H1 (cell line): ENCODE measurements around the gene SERPINB1. TPM values are rescaled to one million over a fixed set of nuclear protein-coding genes. Genes with fewer than 3 reads are reported as not detected.
A peak's percentile ranks its signal among the peaks of the same experiment; 100 is the strongest.

Source experiments
- CTCF ChIA-PET: fragments of 300-600 bp; sonication (Branson Sonifier 250); formaldehyde crosslinking; loops from one replicate; lab custom pipeline; 2021; ENCODE audit not compliant: partially characterized antibody; lab: Charles Lee
- POLR2A ChIA-PET: fragments of 300-600 bp; sonication (Branson Sonifier 250); formaldehyde crosslinking; loops from one replicate; lab custom pipeline; 2021; ENCODE audit warnings: inconsistent platforms; ENCODE audit not compliant: partially characterized antibody; lab: Charles Lee
- DNase-seq, 2 experiments: peaks; one replicate each; pipeline versions ENCODE4 v3.0.0 to v3.0.0-alpha.2; 2010 to 2022; ENCODE audit warnings: low spot score in 2 of 2, low read depth in 1 of 2, mixed read lengths in 1 of 2
- FAIRE-seq: peaks from 2 replicates; lab custom pipeline; 2011; peaks lifted over from hg19 to GRCh38; lab: Jason Lieb, UNC
- H2AFZ ChIP-seq: 2 replicates; pipeline ENCODE4 v1.8.1; 2012; ENCODE audit warnings: low read length, inconsistent platforms
- H2AK5ac ChIP-seq: 2 replicates; pipeline ENCODE4 v1.6.1; 2013; ENCODE audit warnings: low read depth, low read length
- H2BK120ac ChIP-seq: replicated peaks from 2 replicates; pipeline ENCODE3; 2013; ENCODE audit warnings: low read depth, low read length, inconsistent platforms
- H2BK12ac ChIP-seq: 2 replicates; pipeline ENCODE4 v1.6.1; 2013; ENCODE audit warnings: low read depth, low read length
- H2BK15ac ChIP-seq: 2 replicates; pipeline ENCODE4 v1.6.1; 2013; ENCODE audit warnings: low read length
- H2BK20ac ChIP-seq: 2 replicates; pipeline ENCODE4 v1.6.1; 2013; ENCODE audit warnings: low read length
- H2BK5ac ChIP-seq: 2 replicates; pipeline ENCODE4 v1.6.1; 2013; ENCODE audit warnings: low read depth, low read length
- H3K14ac ChIP-seq: 2 replicates; pipeline ENCODE4 v1.6.1; 2013; ENCODE audit warnings: inconsistent platforms; ENCODE audit not compliant: insufficient read length
- H3K18ac ChIP-seq: 2 replicates; pipeline ENCODE4 v1.6.1; 2013; ENCODE audit warnings: low read length; ENCODE audit errors: extremely low read depth
- H3K23ac ChIP-seq: 2 replicates; pipeline ENCODE4 v1.6.1; 2013; ENCODE audit warnings: inconsistent platforms; ENCODE audit not compliant: insufficient read length
- H3K23me2 ChIP-seq: 2 replicates; pipeline ENCODE4 v1.6.1; 2013; ENCODE audit warnings: low read depth, low read length
- H3K27ac ChIP-seq: 2 replicates; pipeline ENCODE4 v1.6.1; 2011; ENCODE audit warnings: low read depth, low read length, inconsistent platforms
- H3K27me3 ChIP-seq, 4 experiments: replicated peaks in 1 of 4; 1 replicate in 1 of 4; 2 replicates in 3 of 4; pipeline versions ENCODE4 v1.6.1 to v1.8.1; 2011 to 2013; ENCODE audit warnings: low read length in 3 of 4, mild to moderate bottlenecking in 3 of 4, inconsistent platforms in 2 of 4, mixed read lengths in 2 of 4, moderate library complexity in 1 of 4; ENCODE audit not compliant: control insufficient read depth in 3 of 4, insufficient read depth in 3 of 4; ENCODE audit errors: extremely low read depth in 1 of 4
- H3K36me3 ChIP-seq, 4 experiments: 2 replicates each; pipeline versions ENCODE4 v1.6.1 to v1.8.1; 2011 to 2013; ENCODE audit warnings: mild to moderate bottlenecking in 4 of 4, low read length in 3 of 4, moderate library complexity in 2 of 4, control low read depth in 1 of 4, inconsistent platforms in 1 of 4; ENCODE audit not compliant: insufficient read depth in 4 of 4, control insufficient read depth in 2 of 4
- H3K4ac ChIP-seq: replicated peaks from 2 replicates; pipeline ENCODE3; 2013; ENCODE audit warnings: low read length, low read depth, mixed read lengths, inconsistent platforms; ENCODE audit not compliant: insufficient read length
- H3K4me1 ChIP-seq, 4 experiments: replicated peaks in 1 of 4; 1 replicate in 1 of 4; 2 replicates in 3 of 4; pipeline versions ENCODE4 v1.6.1 to v1.8.1; 2011 to 2013; ENCODE audit warnings: low read length in 3 of 4, inconsistent platforms in 2 of 4, mixed read lengths in 1 of 4; ENCODE audit not compliant: insufficient read depth in 4 of 4, control insufficient read depth in 3 of 4
- H3K4me2 ChIP-seq, 2 experiments: 2 replicates each; pipeline versions ENCODE4 v1.6.1 to v1.8.1; 2011 to 2013; ENCODE audit warnings: low read depth in 2 of 2, low read length in 2 of 2, control low read depth in 1 of 2, inconsistent platforms in 1 of 2, mild to moderate bottlenecking in 1 of 2; ENCODE audit not compliant: insufficient read depth in 1 of 2
- H3K4me3 ChIP-seq, 4 experiments: fragments of 200-600, 300-600 bp in 1 of 4; sonication (generic), shearing (Covaris generic), sonication (Bioruptor Twin) in 1 of 4; 2 replicates each; pipeline versions ENCODE4 v1.5.1 to v1.8.1; 2011 to 2016; ENCODE audit warnings: low read length in 4 of 4, low read depth in 3 of 4, control low read depth in 2 of 4, inconsistent platforms in 2 of 4, mild to moderate bottlenecking in 2 of 4, mixed read lengths in 1 of 4, moderate library complexity in 1 of 4; ENCODE audit not compliant: insufficient read depth in 2 of 4; ENCODE audit errors: extremely low read depth in 1 of 4
- H3K56ac ChIP-seq: replicated peaks from 2 replicates; pipeline ENCODE3; 2013; ENCODE audit warnings: low read depth, mild to moderate bottlenecking, mixed read lengths, low read length, inconsistent platforms; ENCODE audit not compliant: insufficient read length
- H3K79me1 ChIP-seq: 2 replicates; pipeline ENCODE4 v1.6.1; 2013; ENCODE audit warnings: low read depth, low read length, control low read depth
- H3K79me2 ChIP-seq, 2 experiments: 2 replicates each; pipeline versions ENCODE4 v1.6.1 to v1.8.1; 2012 to 2013; ENCODE audit warnings: low read length in 2 of 2, mild to moderate bottlenecking in 2 of 2, inconsistent platforms in 1 of 2; ENCODE audit not compliant: insufficient read depth in 2 of 2, control insufficient read depth in 1 of 2
- H3K9ac ChIP-seq, 4 experiments: replicated peaks in 1 of 4; 1 replicate in 1 of 4; 2 replicates in 3 of 4; pipeline versions ENCODE4 v1.6.1 to v1.8.1; 2011 to 2013; ENCODE audit warnings: low read depth in 3 of 4, low read length in 3 of 4, control low read depth in 2 of 4, mild to moderate bottlenecking in 2 of 4, moderate library complexity in 2 of 4, inconsistent platforms in 1 of 4; ENCODE audit errors: extremely low read depth in 1 of 4
- H3K9me3 ChIP-seq, 2 experiments: 2 replicates each; pipeline versions ENCODE4 v1.6.1 to v1.8.1; 2012 to 2013; ENCODE audit warnings: mild to moderate bottlenecking in 2 of 2, moderate library complexity in 2 of 2, control low read depth in 1 of 2, inconsistent platforms in 1 of 2, low read depth in 1 of 2, low read length in 1 of 2, mixed read lengths in 1 of 2; ENCODE audit not compliant: insufficient read depth in 2 of 2
- H4K20me1 ChIP-seq, 2 experiments: replicated peaks in 1 of 2; 2 replicates each; pipeline versions ENCODE3 to v1.8.1; 2011 to 2013; ENCODE audit warnings: inconsistent platforms in 2 of 2, low read length in 2 of 2, mild to moderate bottlenecking in 1 of 2; ENCODE audit not compliant: insufficient read depth in 2 of 2, control insufficient read depth in 1 of 2
- H4K5ac ChIP-seq: 2 replicates; pipeline ENCODE4 v1.6.1; 2013; ENCODE audit warnings: low read length, low read depth, mixed read lengths, inconsistent platforms; ENCODE audit not compliant: insufficient read length
- H4K8ac ChIP-seq: 2 replicates; pipeline ENCODE4 v1.8.0; 2013; ENCODE audit warnings: mild to moderate bottlenecking, moderate library complexity, low read length, inconsistent platforms; ENCODE audit not compliant: insufficient read depth; ENCODE audit errors: extremely low read depth
- H4K91ac ChIP-seq: replicated peaks from 2 replicates; pipeline ENCODE3; 2013; ENCODE audit warnings: low read length, mixed read lengths, inconsistent platforms; ENCODE audit not compliant: insufficient read length
- ASH2L ChIP-seq: fragments of 200-600, 300-600 bp; sonication (generic); IDR thresholded peaks from one replicate; pipeline ENCODE4 v1.7.1; 2017; ENCODE audit warnings: low read length
- BCL11A ChIP-seq, 2 experiments: IDR thresholded peaks; one replicate each; pipeline ENCODE4 v1.6.1; 2011; ENCODE audit warnings: low read depth in 2 of 2, low read length in 2 of 2, mild to moderate bottlenecking in 2 of 2
- BRCA1 ChIP-seq: IDR thresholded peaks from 2 replicates; pipeline ENCODE4 v1.6.1; 2012; ENCODE audit warnings: low read depth, low read length, improper control_type of control experiment
- CHD1 ChIP-seq: IDR thresholded peaks from 2 replicates; pipeline ENCODE4 v1.6.1; 2012; ENCODE audit warnings: low read depth, low read length, improper control_type of control experiment
- CREB1 ChIP-seq: IDR thresholded peaks from 2 replicates; pipeline ENCODE4 v1.6.1; 2012; ENCODE audit warnings: inconsistent platforms
- EP300 ChIP-seq, 2 experiments: IDR thresholded peaks; 1 replicate in 1 of 2; 2 replicates in 1 of 2; pipeline ENCODE4 v1.6.1; 2011 to 2012; ENCODE audit warnings: low read depth in 2 of 2, low read length in 2 of 2, mild to moderate bottlenecking in 2 of 2, borderline replicate concordance in 1 of 2, inconsistent platforms in 1 of 2, moderate library complexity in 1 of 2
- GTF2F1 ChIP-seq: IDR thresholded peaks from 2 replicates; pipeline ENCODE4 v1.6.1; 2012; ENCODE audit warnings: low read depth, low read length, improper control_type of control experiment, borderline replicate concordance
- MAFK ChIP-seq: IDR thresholded peaks from 2 replicates; pipeline ENCODE4 v1.6.1; 2012; ENCODE audit warnings: low read depth, mild to moderate bottlenecking, improper control_type of control experiment, low read length
- POLR2A ChIP-seq, 2 experiments: IDR thresholded peaks; 1 replicate in 1 of 2; 2 replicates in 1 of 2; pipeline ENCODE4 v1.6.1; 2011; ENCODE audit warnings: low read depth in 2 of 2, low read length in 2 of 2, mild to moderate bottlenecking in 2 of 2; ENCODE audit errors: control extremely low read depth in 1 of 2
- RXRA ChIP-seq: IDR thresholded peaks from 2 replicates; pipeline ENCODE4 v1.6.1; 2011; ENCODE audit warnings: low read depth, mild to moderate bottlenecking, low read length, moderate library complexity; ENCODE audit not compliant: insufficient read depth
- SAP30 ChIP-seq: fragments of 300-600 bp; sonication (generic); IDR thresholded peaks from 2 replicates; pipeline ENCODE4 v1.7.1; 2012; ENCODE audit warnings: low read length, moderate library complexity, mild to moderate bottlenecking, inconsistent platforms; ENCODE audit not compliant: insufficient read depth, insufficient replicate concordance
- SIRT6 ChIP-seq: IDR thresholded peaks from one replicate; pipeline ENCODE4 v1.7.1; 2012; ENCODE audit warnings: low read length, inconsistent platforms
- SP1 ChIP-seq: IDR thresholded peaks from 2 replicates; pipeline ENCODE4 v1.6.1; 2011; ENCODE audit warnings: low read depth, low read length
- TBP ChIP-seq: IDR thresholded peaks from 2 replicates; pipeline ENCODE4 v1.6.1; 2011; ENCODE audit warnings: low read depth, low read length, improper control_type of control experiment
- ZNF274 ChIP-seq: IDR thresholded peaks from 2 replicates; pipeline ENCODE4 v1.7.0; 2012; ENCODE audit warnings: low read length, borderline replicate concordance; ENCODE audit errors: extremely low read depth
- WGBS, 2 experiments: shearing (Covaris generic) in 1 of 2; methylation state at CpG; one replicate each; pipeline versions ENCODE4 v1.1.6 to v1.1.7; 2013 to 2015; ENCODE audit warnings: low lambda C conversion rate in 2 of 2, mixed read lengths in 2 of 2, inconsistent platforms in 1 of 2, low coverage in 1 of 2, missing lambda C conversion rate in 1 of 2; ENCODE audit not compliant: insufficient replicate concordance in 2 of 2, insufficient coverage in 1 of 2, insufficient read length in 1 of 2; ENCODE audit errors: extremely low coverage in 1 of 2, missing lambda C conversion rate in 1 of 2; 5-methylcytosine and 5-hydroxymethylcytosine counted together
- polyA plus RNA-seq, 7 experiments: library from polyadenylated mRNA; depleted of rRNA in 3 of 7; stranded (reverse) in 5 of 7; unstranded in 2 of 7; fragments of >200 nt in 5 of 7; fragments of 200-250 nt in 2 of 7; gene quantifications; 1 replicate in 5 of 7; 2 replicates in 1 of 7; 4 replicates in 1 of 7; pipeline versions ENCODE4 v1.2.1 to v1.2.3, GENCODE V29; 2011 to 2013; ENCODE audit warnings: missing spikeins in 2 of 7, mixed read lengths in 2 of 7
- total RNA-seq: library from RNA; stranded (reverse); fragmentation: NEBNext Ultra II Directional; extraction: Animal tissue kit (Norgen Biotek cat#: 25700); gene quantifications from 2 replicates; pipeline ENCODE4 v1.2.1, GENCODE V29; 2021

Gene SERPINB1
- total and polyA plus RNA-seq, 2 of the 8 experiments (the other 6 are each of a cell fraction or from before 2014, with no cell fraction given), result 8.1 to 17.3 TPM

DNA sequence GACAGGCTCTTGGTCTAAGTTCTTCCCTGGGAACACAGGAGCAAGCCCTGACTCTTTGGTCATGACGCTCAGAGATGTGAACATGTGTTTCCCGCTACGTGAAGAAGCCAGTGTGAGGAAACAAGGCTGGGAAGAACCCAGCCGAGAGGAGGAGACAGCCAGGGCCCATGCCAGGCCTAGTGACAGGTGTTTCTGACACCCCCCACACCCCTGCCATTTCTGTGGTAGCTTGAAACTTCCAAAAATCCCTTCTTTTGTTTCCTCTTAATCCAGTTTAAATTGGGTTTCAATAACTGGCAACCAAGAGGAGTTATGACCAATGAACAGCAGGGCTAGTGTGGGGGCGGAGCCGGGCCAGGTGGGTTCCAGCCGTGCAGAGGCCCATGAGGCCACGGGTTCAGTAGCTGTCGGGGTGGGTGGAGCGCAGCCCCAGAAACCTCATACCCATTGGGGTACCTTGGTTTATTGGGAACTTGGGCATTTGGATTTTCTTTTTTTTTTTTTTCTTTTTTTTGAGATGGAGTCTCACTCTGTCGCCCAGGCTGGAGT lies 43.0 kb downstream of the SERPINB1 start:
- H2BK5ac ChIP-seq, result peak overlapping the region; percentile 15; the same call in 1 of the 2 replicates
- H3K23ac ChIP-seq, result no peak overlapping the region
- H2BK15ac ChIP-seq, result no peak overlapping the region
- H3K18ac ChIP-seq, result no peak overlapping the region
- no peak overlapping the region for H4K8ac ChIP-seq
- no peaks in the 10 kb centered on the region for H3K79me2 ChIP-seq
- H2BK120ac ChIP-seq, result no peak overlapping the region
- no peaks in the 10 kb centered on the region for H4K20me1 ChIP-seq
- H4K91ac ChIP-seq, result no peak overlapping the region
- no peak overlapping the region for H3K56ac ChIP-seq
- ChIA-PET POLR2A (interaction anchor here (1.4 to 2.4 kb wide), 2 partner anchors 31 to 59 kb away, joined by 3 to 6 read pairs; no protein-coding TSS in a partner anchor), CTCF (interaction anchor here (0.9 to 2.6 kb wide), 6 partner anchors 12 to 190 kb away, joined by 3 to 11 read pairs (median 3); no protein-coding TSS in a partner anchor)
- H3K4ac ChIP-seq, result no peak overlapping the region
- no peaks in the 10 kb centered on the region for H3K9me3 ChIP-seq
- H2AK5ac ChIP-seq, result no peak overlapping the region
- no peak overlapping the region for H3K27ac ChIP-seq
- no peak overlapping the region for H3K4me3 ChIP-seq
- WGBS, 2 experiments, result 85% methylated on average over 10 of the region's 11 CpGs; no CpG with 5 or more reads in 1 of the 2 experiments
- H3K14ac ChIP-seq, result no peak overlapping the region
- no peak overlapping the region for H3K4me2 ChIP-seq
- no peak for FAIRE-seq
- 0 out of 2 replicates have a peak, but pooled peaks cover 2% of the 10 kb centered on the region for H3K79me1 ChIP-seq
- H4K5ac ChIP-seq, result no peak overlapping the region
- TF ChIP-seq CHD1 (no peak), POLR2A (IDR thresholded peaks at IDR 0.05; ENCODE audit: control extremely low read depth in 1 of 2, low read depth in 2 of 2, low read length in 2 of 2) (no peak), BCL11A (IDR thresholded peaks at IDR 0.05; ENCODE audit: low read depth in 2 of 2, low read length in 2 of 2) (no peak), GTF2F1 (no peak), ASH2L (no peak), CREB1 (no peak), TBP (no peak), SP1 (no peak), RXRA (no peak), EP300 (IDR thresholded peaks at IDR 0.05; ENCODE audit: borderline replicate concordance in 1 of 2, low read depth in 2 of 2, low read length in 2 of 2) (no peak), SAP30 (no peak), SIRT6 (no peak), BRCA1 (no peak), MAFK (no peak), ZNF274 (no peak)
- TF ChIP-seq, all 59 proteins: peak for 0
- peaks cover 0 to 6% (median 3%) of the 10 kb centered on the region in 4 experiments; a peak in 2 of 7 replicates for H3K4me1 ChIP-seq
- no peak overlapping the region for H2AFZ ChIP-seq
- H3K36me3 ChIP-seq, result no peaks in the 10 kb centered on the region
- no peak overlapping the region for H3K9ac ChIP-seq
- H2BK12ac ChIP-seq, result no peak overlapping the region
- no peaks in the 10 kb centered on the region for H3K23me2 ChIP-seq
- no peak overlapping the region for H2BK20ac ChIP-seq
- no peaks in the 10 kb centered on the region for H3K27me3 ChIP-seq
- DNase-seq, result no peak
